GM12878 (cell line): ENCODE results near the gene MEN1. TPM values are rescaled to one million over a fixed set of nuclear protein-coding genes. Genes with fewer than 3 reads are reported as not detected.

ENCODE experiments used
- CHD4 ChIP-seq: fragments of 200-600 bp; sonication (generic); IDR thresholded peaks from 2 replicates; pipeline ENCODE4 v1.6.1; 2016; ENCODE audit warnings: mild to moderate bottlenecking
- HCFC1 ChIP-seq: fragments of 150-350 bp; IDR thresholded peaks from 2 replicates; pipeline ENCODE4 v1.6.1; 2014; ENCODE audit warnings: low read length
- IKZF1 ChIP-seq: fragments of 450-650 bp; conservative IDR thresholded peaks from 2 replicates; pipeline ENCODE4 v1.6.1; 2017; ENCODE audit warnings: antibody characterized with exemption, mild to moderate bottlenecking
- polyA plus RNA-seq, 11 experiments: library from polyadenylated mRNA; depleted of rRNA in 4 of 11; unstranded in 6 of 11; stranded (reverse) in 5 of 11; fragments of >200 nt; fragmentation: Nextera tagmentation in 4 of 11; fragmentation: Illumina TruSeq in 1 of 11; extraction: Ambion mirVana in 4 of 11; extraction: Trizol in 1 of 11; gene quantifications; 1 replicate in 1 of 11; 2 replicates in 10 of 11; pipeline versions ENCODE4 v1.2.1 to v1.2.3, GENCODE V29; 2011 to 2016; ENCODE audit warnings: inconsistent platforms in 2 of 11, missing spikeins in 2 of 11, low read depth in 1 of 11
- total RNA-seq, 4 experiments: library from RNA; depleted of rRNA in 3 of 4; stranded (reverse); fragments of >200 nt in 3 of 4; fragmentation: Illumina TruSeq in 1 of 4; extraction: Trizol in 1 of 4; gene quantifications; 2 replicates each; pipeline versions ENCODE4 v1.2.1 to v1.2.3, GENCODE V29; 2013 to 2021
- TF ChIP-seq, protein P1 (sequence below): IDR thresholded peaks from 2 replicates; pipeline ENCODE4 v1.6.1; 2012; ENCODE audit warnings: improper control_type of control experiment, low read depth, low read length; ENCODE audit not compliant: insufficient replicate concordance
- TF ChIP-seq, protein P2 (sequence below): fragments of 450-650 bp; IDR thresholded peaks from 2 replicates; pipeline ENCODE4 v1.6.1; 2017; ENCODE audit warnings: low read depth, mild to moderate bottlenecking, moderate library complexity
- TF ChIP-seq, protein P3 (sequence below): fragments of 450-650 bp; IDR thresholded peaks from 2 replicates; pipeline ENCODE4 v1.6.1; 2016; ENCODE audit warnings: mild to moderate bottlenecking, moderate library complexity, borderline replicate concordance

Gene MEN1
- total and polyA plus RNA-seq, 10 of the 15 experiments (the other 5 are each of a cell fraction or from before 2014, with no cell fraction given): 2.5 to 39.7 (median 20.7) TPM

DNA sequence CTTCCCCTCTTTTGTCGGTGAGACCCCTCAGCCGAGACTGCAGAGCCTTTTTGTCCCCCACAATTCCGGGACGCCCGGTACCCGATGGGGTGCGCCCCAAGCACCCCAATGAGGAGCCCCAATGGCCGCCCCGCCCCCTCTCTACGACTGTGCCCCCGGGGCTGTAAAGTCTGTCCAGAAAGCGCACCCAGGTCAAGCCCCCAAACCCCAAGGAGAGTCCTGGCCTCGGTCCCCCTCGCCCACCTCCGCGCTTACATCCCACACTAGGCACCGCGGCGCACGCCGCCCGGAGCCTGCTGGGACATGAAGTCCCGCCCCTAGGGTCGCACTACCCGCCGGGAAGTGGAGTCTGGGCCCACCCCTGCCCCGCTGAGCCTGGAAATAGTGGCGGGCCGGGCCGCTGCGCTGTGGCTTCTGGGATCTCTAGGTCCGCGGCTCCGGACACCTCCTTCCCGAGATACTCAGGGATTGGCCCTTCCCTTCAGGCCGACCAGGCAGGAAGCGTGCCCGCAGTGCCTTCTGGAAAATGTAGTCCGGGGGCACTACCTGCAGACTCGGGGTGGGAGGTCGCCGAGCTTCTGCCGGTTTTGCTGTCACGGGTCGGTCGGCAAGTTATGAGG lies at the start of gene MEN1 (continued):
- TF ChIP-seq, protein P1, sequence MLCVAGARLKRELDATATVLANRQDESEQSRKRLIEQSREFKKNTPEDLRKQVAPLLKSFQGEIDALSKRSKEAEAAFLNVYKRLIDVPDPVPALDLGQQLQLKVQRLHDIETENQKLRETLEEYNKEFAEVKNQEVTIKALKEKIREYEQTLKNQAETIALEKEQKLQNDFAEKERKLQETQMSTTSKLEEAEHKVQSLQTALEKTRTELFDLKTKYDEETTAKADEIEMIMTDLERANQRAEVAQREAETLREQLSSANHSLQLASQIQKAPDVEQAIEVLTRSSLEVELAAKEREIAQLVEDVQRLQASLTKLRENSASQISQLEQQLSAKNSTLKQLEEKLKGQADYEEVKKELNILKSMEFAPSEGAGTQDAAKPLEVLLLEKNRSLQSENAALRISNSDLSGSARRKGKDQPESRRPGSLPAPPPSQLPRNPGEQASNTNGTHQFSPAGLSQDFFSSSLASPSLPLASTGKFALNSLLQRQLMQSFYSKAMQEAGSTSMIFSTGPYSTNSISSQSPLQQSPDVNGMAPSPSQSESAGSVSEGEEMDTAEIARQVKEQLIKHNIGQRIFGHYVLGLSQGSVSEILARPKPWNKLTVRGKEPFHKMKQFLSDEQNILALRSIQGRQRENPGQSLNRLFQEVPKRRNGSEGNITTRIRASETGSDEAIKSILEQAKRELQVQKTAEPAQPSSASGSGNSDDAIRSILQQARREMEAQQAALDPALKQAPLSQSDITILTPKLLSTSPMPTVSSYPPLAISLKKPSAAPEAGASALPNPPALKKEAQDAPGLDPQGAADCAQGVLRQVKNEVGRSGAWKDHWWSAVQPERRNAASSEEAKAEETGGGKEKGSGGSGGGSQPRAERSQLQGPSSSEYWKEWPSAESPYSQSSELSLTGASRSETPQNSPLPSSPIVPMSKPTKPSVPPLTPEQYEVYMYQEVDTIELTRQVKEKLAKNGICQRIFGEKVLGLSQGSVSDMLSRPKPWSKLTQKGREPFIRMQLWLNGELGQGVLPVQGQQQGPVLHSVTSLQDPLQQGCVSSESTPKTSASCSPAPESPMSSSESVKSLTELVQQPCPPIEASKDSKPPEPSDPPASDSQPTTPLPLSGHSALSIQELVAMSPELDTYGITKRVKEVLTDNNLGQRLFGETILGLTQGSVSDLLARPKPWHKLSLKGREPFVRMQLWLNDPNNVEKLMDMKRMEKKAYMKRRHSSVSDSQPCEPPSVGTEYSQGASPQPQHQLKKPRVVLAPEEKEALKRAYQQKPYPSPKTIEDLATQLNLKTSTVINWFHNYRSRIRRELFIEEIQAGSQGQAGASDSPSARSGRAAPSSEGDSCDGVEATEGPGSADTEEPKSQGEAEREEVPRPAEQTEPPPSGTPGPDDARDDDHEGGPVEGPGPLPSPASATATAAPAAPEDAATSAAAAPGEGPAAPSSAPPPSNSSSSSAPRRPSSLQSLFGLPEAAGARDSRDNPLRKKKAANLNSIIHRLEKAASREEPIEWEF: no peak
- TF ChIP-seq, protein P2, sequence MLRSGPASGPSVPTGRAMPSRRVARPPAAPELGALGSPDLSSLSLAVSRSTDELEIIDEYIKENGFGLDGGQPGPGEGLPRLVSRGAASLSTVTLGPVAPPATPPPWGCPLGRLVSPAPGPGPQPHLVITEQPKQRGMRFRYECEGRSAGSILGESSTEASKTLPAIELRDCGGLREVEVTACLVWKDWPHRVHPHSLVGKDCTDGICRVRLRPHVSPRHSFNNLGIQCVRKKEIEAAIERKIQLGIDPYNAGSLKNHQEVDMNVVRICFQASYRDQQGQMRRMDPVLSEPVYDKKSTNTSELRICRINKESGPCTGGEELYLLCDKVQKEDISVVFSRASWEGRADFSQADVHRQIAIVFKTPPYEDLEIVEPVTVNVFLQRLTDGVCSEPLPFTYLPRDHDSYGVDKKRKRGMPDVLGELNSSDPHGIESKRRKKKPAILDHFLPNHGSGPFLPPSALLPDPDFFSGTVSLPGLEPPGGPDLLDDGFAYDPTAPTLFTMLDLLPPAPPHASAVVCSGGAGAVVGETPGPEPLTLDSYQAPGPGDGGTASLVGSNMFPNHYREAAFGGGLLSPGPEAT: peak; percentile 38; the same call in 1 of the 2 replicates
- TF ChIP-seq, protein P3, sequence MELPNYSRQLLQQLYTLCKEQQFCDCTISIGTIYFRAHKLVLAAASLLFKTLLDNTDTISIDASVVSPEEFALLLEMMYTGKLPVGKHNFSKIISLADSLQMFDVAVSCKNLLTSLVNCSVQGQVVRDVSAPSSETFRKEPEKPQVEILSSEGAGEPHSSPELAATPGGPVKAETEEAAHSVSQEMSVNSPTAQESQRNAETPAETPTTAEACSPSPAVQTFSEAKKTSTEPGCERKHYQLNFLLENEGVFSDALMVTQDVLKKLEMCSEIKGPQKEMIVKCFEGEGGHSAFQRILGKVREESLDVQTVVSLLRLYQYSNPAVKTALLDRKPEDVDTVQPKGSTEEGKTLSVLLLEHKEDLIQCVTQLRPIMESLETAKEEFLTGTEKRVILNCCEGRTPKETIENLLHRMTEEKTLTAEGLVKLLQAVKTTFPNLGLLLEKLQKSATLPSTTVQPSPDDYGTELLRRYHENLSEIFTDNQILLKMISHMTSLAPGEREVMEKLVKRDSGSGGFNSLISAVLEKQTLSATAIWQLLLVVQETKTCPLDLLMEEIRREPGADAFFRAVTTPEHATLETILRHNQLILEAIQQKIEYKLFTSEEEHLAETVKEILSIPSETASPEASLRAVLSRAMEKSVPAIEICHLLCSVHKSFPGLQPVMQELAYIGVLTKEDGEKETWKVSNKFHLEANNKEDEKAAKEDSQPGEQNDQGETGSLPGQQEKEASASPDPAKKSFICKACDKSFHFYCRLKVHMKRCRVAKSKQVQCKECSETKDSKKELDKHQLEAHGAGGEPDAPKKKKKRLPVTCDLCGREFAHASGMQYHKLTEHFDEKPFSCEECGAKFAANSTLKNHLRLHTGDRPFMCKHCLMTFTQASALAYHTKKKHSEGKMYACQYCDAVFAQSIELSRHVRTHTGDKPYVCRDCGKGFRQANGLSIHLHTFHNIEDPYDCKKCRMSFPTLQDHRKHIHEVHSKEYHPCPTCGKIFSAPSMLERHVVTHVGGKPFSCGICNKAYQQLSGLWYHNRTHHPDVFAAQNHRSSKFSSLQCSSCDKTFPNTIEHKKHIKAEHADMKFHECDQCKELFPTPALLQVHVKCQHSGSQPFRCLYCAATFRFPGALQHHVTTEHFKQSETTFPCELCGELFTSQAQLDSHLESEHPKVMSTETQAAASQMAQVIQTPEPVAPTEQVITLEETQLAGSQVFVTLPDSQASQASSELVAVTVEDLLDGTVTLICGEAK: peak; percentile 82
- peak; percentile 83 for TF ChIP-seq HCFC1
- TF ChIP-seq CHD4: no peak
- peak; percentile 99 for TF ChIP-seq IKZF1
